NK-92 treated with Interleukin-12 subunit alpha and Interleukin-12 subunit beta, amount 100 ng/mL, for 24 hours (cell line): ENCODE data around the gene NUCB1.

Experiments
- DNase-seq: peaks from one replicate; lab custom pipeline; 2025; lab: John Stamatoyannopoulos, UW

The NUCB1 gene

DNA sequence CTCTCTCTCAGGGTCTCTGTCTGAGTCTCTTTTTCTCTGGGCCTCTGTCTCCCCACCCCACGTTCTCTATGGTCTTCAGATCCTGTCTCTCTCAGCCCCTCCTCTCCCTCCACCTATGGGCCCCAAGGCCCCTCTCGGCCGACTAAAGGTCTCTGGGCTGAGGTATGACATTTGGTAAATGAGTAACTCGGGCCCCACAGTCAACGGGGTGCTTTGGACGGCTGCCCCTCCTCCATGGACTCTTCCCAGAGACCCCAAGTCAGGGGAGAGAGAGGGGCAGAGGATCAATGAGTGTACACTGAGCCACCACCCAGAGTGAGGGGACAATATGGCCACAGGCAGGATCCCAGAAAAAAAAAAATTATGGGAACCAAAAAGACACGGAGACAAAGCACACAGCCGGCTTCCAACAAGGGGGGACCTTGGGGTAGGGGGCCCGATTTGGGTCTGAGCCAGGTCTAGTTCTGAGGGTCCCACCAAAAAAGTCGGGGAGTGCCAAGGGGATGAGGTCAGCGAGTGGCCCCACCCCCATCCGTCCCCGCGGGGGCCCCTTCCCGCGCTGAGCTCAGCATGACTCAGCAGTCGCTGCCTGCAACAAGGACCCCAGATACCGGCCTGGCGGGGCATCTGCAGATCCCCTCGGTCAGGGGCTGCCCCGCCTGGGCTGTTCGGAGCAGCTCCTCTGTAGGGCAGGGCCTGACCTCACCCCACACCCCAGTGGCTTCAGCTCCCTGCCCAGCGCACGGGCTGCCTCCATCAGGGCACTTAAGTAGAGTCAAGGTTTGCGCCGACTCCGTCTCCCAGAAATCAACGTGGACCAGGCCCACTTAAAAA lies 63.5 kb downstream of the NUCB1 start:
- no peak for DNase-seq

DNA sequence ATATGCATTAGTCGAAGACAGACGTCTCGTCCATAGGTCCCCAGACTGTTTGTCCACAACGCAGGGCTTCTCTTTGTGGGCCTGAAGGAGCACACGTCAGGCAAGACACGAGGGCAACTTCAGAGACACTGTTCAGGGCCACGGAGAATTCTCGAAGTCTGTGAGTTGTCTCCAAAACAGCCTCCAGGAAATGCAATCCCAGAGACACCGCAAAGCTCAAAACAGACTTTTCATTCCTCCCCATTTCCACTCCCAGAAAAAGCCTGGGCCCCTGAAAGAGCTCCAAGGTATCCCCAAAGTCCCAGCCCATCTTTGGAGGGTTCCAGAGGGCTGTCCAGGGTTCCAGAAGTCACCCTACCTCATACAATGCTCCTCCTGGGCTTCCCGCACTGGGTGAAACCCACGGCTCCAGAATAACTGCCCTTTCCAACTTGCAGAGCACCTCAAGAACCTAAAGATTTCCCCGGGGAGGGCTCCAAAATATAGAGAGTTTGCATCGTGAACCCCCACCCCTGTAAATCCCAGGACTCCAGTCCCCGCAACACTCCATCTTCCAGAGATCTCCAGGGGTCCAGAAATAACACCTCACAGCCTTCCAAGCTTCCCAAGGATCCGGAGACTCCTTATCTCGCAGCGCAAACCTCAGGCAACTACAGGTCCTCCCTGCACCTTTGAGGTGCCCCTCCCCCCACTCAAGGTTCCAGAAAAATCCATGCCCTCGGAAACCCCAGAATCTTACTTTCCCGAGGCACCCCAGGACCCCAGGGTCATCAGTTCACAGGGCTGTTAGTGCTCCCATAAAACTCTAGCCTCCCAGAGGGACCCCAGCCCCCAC lies 64.3 kb downstream of the NUCB1 start:
- no peak for DNase-seq

DNA sequence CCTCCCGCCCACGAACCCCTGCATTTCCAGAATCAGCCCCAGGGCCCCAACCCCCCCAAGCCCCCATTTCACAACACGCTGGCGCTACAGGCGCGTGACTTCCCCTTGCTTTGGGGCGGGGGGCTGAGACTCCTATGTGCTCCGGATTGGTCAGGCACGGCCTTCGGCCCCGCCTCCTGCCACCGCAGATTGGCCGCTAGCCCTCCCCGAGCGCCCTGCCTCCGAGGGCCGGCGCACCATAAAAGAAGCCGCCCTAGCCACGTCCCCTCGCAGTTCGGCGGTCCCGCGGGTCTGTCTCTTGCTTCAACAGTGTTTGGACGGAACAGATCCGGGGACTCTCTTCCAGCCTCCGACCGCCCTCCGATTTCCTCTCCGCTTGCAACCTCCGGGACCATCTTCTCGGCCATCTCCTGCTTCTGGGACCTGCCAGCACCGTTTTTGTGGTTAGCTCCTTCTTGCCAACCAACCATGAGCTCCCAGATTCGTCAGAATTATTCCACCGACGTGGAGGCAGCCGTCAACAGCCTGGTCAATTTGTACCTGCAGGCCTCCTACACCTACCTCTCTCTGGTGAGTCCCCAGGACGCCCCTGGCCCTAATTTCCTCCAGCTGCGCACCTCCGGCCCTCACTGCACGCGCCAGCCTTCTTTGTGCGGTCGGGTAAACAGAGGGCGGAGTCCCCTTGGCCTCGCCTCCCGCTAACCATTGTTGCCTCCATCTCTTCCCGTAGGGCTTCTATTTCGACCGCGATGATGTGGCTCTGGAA lies 65.1 kb downstream of the NUCB1 start, which contains the start of gene FTL:
FTL (plus strand) TSS at position 270 of the 766 bp plus-strand sequence; CDS start at position 469, 199 bp downstream.
- peak; percentile 96 for DNase-seq

DNA sequence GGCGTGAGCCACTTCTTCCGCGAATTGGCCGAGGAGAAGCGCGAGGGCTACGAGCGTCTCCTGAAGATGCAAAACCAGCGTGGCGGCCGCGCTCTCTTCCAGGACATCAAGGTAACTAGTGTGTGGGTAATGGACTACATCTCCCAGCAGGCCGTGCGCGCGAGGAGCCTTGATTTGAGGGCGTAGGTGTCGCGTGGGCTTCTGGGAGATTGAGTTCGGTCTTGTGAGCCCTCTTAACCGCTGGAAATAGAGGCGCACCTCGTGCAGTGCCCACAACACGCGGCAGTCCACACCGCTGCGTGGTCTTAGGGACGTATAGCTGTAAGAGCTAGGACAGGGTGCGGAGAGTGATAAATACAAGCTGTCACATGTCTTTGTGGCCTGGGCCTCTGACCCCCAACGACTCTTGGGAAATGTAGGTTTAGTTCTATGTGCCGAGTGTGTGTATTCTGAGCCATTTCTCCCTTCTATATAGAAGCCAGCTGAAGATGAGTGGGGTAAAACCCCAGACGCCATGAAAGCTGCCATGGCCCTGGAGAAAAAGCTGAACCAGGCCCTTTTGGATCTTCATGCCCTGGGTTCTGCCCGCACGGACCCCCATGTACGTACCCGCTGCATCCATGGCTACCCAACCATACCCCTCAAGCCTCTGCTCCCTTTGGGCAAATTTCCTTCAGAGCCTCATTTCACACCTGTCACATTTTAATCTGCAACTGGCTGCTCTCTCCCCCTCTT lies 65.9 kb downstream of the NUCB1 start:
- peak; percentile 82 for DNase-seq

DNA sequence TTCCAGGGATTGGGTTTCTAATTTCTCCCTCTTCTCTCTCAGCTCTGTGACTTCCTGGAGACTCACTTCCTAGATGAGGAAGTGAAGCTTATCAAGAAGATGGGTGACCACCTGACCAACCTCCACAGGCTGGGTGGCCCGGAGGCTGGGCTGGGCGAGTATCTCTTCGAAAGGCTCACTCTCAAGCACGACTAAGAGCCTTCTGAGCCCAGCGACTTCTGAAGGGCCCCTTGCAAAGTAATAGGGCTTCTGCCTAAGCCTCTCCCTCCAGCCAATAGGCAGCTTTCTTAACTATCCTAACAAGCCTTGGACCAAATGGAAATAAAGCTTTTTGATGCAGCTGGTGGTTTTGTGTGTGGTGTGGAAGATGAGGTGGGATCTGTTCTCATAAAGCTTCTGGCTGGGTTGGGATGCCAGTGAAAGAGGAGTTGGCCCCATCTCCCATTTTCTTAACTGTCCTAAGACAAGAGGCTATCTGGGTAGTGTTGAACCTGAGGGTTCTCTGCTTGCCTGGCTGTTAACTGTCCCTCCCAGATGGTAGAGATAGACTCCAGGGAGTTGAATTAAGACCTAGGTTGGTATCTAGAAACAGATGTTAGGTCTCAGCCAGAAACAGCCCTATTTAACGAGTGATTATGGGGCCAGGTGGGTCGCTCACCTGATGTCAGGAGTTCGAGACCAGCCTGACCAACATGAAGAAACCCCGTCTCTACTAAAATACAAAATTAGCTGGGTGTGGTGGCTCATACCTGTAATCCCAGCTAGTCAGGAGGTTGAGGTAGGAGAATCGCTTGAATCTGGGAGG lies 66.6 kb downstream of the NUCB1 start:
- DNase-seq: no peak

DNA sequence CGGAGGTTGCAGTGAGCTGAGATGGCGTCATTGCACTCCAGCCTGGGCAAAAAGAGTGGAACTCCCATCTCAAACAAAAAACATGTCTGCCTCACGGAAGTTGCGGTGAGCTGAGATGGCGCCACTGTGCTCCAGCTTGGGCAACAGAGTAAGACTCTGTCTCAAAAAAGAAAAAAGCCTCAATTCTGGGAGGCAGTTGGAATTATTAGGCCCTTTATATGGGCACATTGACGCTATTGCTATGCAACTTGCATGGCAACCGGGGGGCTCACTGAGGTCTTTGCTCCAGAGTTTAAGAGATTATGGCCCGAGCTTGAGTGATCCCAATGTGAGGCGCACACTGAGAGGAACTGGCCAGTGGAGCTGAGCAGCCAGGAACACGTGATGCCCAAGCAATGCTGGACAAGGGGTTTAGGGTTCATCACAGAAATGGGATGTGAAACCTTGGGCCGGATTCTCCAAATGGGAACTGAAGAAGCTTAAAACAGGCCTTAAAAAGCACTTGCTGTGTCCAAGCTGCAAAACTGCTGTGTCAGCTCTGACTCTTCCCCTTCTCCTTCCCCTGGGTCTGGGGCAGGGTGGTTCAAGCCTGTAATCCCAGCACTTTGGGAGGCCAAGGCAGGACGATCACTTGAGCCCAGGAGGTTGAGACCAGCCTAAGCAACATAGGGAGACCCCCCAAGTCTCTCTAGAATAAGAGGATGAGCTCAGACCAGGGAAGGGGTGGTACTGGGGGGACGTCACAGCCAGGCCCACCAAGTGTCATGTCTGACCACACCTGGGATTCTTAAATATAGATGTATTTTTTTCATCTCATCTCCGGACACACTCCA lies 67.5 kb downstream of the NUCB1 start:
- no peak for DNase-seq

DNA sequence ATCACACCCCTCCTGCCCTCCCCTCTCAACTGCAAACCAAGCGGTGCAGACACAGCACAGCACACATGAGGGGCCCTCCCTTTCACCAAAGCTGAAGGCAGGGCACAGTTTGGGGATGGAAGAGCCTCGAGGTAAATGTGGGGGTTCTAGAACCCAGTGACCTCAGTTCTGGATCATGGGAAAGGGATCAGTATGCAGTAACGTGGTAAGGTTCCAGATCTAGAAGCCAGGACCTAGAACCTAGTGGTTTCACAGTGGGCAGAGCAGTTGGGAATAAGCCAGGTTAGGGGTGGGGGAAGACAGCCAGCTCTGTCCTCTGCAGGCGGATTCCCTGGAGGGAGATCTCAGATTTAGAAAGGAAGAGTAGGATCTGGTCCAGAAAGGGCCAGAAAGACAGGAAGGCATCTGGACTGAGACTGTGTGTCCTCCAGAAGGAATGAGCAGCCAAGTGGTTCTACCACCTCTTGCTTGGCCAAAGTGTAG lies 68.1 kb downstream of the NUCB1 start:
- DNase-seq: no peak

DNA sequence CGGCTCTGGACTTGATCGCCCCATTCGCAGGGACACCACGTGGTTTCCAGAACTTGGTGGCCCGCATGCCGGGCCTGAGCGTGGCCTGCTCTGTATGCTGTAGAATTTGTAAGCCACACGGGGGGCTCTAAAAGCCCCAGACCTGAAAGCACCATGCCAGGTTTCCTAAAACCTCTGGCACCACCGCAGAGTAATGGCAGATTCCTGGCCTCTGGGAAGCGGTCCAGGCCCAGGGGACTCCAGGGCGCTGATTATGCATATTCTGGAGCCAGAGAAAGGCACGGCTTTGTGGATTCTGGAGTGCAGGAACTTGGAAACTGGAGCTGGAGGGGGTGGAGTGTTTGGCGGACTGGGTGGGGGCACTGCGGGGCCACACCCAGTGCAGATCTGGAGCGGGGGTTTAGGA lies 68.7 kb downstream of the NUCB1 start:
- DNase-seq: no peak

DNA sequence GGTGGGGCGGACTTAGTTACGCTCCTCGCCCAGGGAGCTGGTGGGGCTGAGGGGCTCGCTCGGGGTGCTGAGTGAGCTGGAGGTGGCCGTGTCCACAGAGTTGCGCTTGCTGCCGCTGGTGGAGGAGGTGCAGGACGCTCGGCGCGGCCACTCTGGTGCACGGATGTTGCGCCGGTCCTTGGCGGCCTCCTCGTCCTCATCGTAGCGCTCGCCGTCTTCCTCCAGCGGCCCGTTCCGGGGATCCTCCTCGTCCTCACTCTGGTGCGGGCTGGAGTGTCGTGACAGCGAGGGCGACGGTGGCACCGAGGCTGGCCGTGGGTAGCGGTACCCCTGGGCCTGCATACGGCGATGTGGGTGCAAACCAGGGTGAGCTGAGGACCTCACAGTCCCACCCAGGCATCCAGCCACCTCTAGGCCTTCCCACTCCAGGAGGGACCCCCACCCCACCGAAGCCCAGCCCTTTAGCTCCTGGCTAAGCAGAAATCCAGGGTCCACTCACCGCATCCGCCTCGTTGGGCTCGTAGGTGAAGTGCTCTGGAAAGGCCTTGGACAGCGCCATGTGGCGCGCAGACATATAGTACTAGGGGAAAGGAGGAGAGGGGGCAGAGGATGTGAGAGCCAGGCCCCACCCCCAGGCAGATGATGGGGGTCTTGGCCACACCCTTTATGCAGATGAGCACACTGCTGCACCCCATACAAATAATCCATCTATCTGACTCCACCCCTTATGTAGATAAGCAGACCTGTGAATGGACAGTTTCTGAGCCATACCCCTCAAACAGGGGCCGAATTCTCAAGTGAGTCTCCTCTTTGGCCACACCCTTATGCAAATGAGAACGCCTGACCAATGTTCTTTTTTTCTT lies 69.4 kb downstream of the NUCB1 start:
- no peak for DNase-seq

DNA sequence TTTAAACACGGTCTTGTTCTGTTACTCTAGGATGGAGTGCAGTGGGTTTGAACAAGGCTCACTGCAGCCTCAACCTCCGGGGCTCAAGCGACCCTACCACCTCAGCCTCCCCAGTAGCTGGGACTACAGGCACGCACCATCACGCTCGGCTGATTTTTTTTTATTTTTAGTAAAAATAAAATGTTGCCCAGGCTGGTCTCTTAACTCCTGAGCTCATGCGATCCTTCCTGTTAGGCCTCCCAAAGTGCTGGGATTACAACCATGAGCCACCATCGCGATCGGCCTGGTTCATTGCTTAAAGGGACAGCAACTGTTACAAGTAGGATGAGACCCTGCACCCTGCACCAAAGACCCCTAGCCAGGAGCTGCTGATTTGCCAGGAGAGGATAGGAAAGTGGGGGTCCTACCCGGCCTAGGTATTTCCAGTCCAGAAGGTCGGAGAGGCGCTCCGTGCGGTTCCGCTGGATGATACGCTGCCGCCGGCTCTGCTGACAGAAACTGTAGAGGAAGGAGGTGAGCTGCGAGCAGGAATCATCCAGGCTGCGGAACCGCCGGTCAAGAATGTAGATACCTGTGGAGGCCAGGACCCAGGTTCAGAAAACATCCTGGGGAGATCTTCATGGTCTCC lies 70.1 kb downstream of the NUCB1 start:
- no peak for DNase-seq

DNA sequence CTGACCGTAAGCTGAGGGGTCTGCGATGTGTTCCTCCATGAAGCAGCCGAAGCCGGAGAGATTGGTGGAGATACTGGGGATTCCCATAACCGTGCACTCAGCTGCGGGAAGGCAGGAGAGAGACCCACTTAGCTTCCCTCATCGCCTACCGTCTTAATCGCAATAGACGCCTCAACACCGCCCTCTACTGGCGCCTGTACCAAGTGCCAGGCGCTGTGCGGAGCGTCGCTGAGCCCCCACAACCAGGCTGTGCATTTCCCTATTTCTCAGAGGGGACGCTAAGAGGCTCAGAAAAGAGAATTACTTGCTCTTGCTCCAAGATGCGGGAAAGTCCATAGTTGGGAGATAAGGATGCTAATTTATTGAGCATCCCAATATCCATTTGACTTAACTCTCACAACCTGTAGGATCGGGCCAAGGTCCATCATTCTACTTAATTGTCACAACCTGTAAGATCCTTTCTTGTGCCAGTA lies 70.8 kb downstream of the NUCB1 start:
- no peak for DNase-seq
